Measurements from ENCODE around the gene DCUN1D2.
"Not testable (repeated sequence)": the region's sequence is repeated elsewhere in the genome, so short reads cannot be mapped to it uniquely, and the experiment has no call there.

Gene DCUN1D2

GRCh38 chr13:113490496-113491417 is at the start of gene DCUN1D2:
DCUN1D2 (minus strand) TSS chr13:113490711; CDS start chr13:113490669, 42 bp downstream.
- DNase-seq, result peak; percentile 96

- DNase-seq, result no peak
These were observed 49.3 kb upstream of the DCUN1D2 start for GRCh38 chr13:113539822-113540221.

- no peak for DNase-seq
These were observed 48.7 kb upstream of the DCUN1D2 start for GRCh38 chr13:113539176-113539575.

GRCh38 chr13:113538689-113539058 is 48.2 kb upstream of the DCUN1D2 start:
- no peak for DNase-seq

GRCh38 chr13:113537909-113538688 is 47.6 kb upstream of the DCUN1D2 start:
- no peak for DNase-seq

GRCh38 chr13:113537205-113537604 is 46.7 kb upstream of the DCUN1D2 start:
- no peak for DNase-seq

- DNase-seq, result no peak
These were observed 46.1 kb upstream of the DCUN1D2 start for GRCh38 chr13:113536461-113537110.

GRCh38 chr13:113535381-113535781 is 44.9 kb upstream of the DCUN1D2 start:
- DNase-seq, result no peak

GRCh38 chr13:113534236-113534860 is 43.8 kb upstream of the DCUN1D2 start:
- DNase-seq, result no peak

GRCh38 chr13:113533161-113533840 is 42.8 kb upstream of the DCUN1D2 start:
- no peak for DNase-seq

GRCh38 chr13:113532156-113532806 is 41.8 kb upstream of the DCUN1D2 start:
- no peak for DNase-seq

- DNase-seq, result no peak
These were observed 40.7 kb upstream of the DCUN1D2 start for GRCh38 chr13:113531041-113531873.

- DNase-seq, result no peak
These were observed 38.3 kb upstream of the DCUN1D2 start for GRCh38 chr13:113528813-113529180.

GRCh38 chr13:113528101-113528812 is 37.7 kb upstream of the DCUN1D2 start:
- DNase-seq, result no peak

- no peak for DNase-seq
These were observed 36.9 kb upstream of the DCUN1D2 start for GRCh38 chr13:113527272-113527958.

GRCh38 chr13:113526466-113527220 is 36.1 kb upstream of the DCUN1D2 start:
- DNase-seq, result no peak

- not testable (repeated sequence) for DNase-seq
These were observed 31.9 kb upstream of the DCUN1D2 start for GRCh38 chr13:113522438-113522837.

- no peak for DNase-seq
These were observed 30.1 kb upstream of the DCUN1D2 start for GRCh38 chr13:113520571-113520970.

GRCh38 chr13:113519556-113519955 is 29.0 kb upstream of the DCUN1D2 start:
- DNase-seq, result no peak

Data from hippocampal formation (tissue), 2 donors.